ENCODE measurements around the gene DNAJC5. TPM values are rescaled to one million over a fixed set of nuclear protein-coding genes. Genes with fewer than 3 reads are reported as not detected.

DNAJC5 gene
- total and polyA plus RNA-seq, 2 donors (not counting 1 experiment from before 2014, with no cell fraction given) = 12.2 to 33.3 TPM

GRCh38 chr20:63859166-63859699 is 35.7 kb upstream of the DNAJC5 start:
- peaks cover 29 to 44% of the 10 kb centered on the region in 2 donors for H3K4me1 ChIP-seq (ENCODE audit: control insufficient read depth in 2 of 2, insufficient read depth in 2 of 2, low read length in 2 of 2)
- H3K9me3 Mint-ChIP-seq (ENCODE audit: insufficient read depth) = no peaks in the 10 kb centered on the region
- no peak overlapping the region for H3K9ac ChIP-seq (ENCODE audit: low read length)
- peak overlapping the region; percentile 60 for H3K4me2 ChIP-seq (replicated peaks; ENCODE audit: low read depth, low read length, poor library complexity, severe bottlenecking)
- no peak for TF ChIP-seq EZH2 (IDR thresholded peaks at IDR 0.05; ENCODE audit: borderline replicate concordance, insufficient read depth, low read depth, low read length, poor library complexity, severe bottlenecking)
- TF ChIP-seq CTCF (IDR thresholded peaks at IDR 0.05) = no peak
- 41% methylated on average over 6 of the region's 7 CpGs for WGBS (ENCODE audit: insufficient coverage)
- ATAC-seq (ENCODE audit: low read depth) = no peak
- ChIA-PET CTCF (no interaction called here), POLR2A (interaction anchor here (0.5 kb wide), 1 partner anchor 328 kb away, joined by 6 read pairs; no protein-coding TSS in a partner anchor)
- peaks cover 5% of the 10 kb centered on the region for H3K79me2 ChIP-seq (ENCODE audit: control insufficient read depth, insufficient read depth, low read length)
- peak overlapping the region; percentile 67 for H3K4me3 Mint-ChIP-seq
- H3K27me3 Mint-ChIP-seq = no peaks in the 10 kb centered on the region
- H4K20me1 ChIP-seq (ENCODE audit: control insufficient read depth, insufficient read depth, low read length, poor library complexity, severe bottlenecking) = no peaks in the 10 kb centered on the region
- H2AFZ ChIP-seq (ENCODE audit: insufficient read depth, low read depth, low read length, poor library complexity, severe bottlenecking) = no peak overlapping the region
- H3K36me3 ChIP-seq (replicated peaks in 1 of 2; ENCODE audit: control extremely low read depth in 1 of 2, control insufficient read depth in 1 of 2, extremely low read depth in 1 of 2, insufficient read depth in 2 of 2, low read length in 1 of 2) = peaks cover 0 to 4% of the 10 kb centered on the region in 2 experiments
- no peak for DNase-seq
- H3K27ac Mint-ChIP-seq = no peak overlapping the region
- no peak overlapping the region for H3K4me3 ChIP-seq (ENCODE audit: control extremely low read depth in 1 of 5, extremely low read depth in 1 of 5, insufficient read depth in 1 of 5, low read depth in 2 of 5, low read length in 4 of 5)
- intact Hi-C loops (cut with micrococcal nuclease) = no loop called here
- peaks cover 41% of the 10 kb centered on the region for H3K4me1 Mint-ChIP-seq
- no peaks in the 10 kb centered on the region for H3K9me3 ChIP-seq (ENCODE audit: control extremely low read depth in 1 of 3, control insufficient read depth in 2 of 3, insufficient read depth in 1 of 3, low read length in 2 of 3)
- H3K27me3 ChIP-seq (replicated peaks in 1 of 4; ENCODE audit: control extremely low read depth in 1 of 4, control insufficient read depth in 3 of 4, insufficient read depth in 4 of 4, low read length in 3 of 4) = peaks cover 0 to 10% (median 4%) of the 10 kb centered on the region in 4 experiments
- no peak overlapping the region for H3K27ac ChIP-seq (ENCODE audit: low read length in 2 of 2)

- no peak overlapping the region for H3K4me2 ChIP-seq (replicated peaks; ENCODE audit: low read depth, low read length, poor library complexity, severe bottlenecking)
- no peaks in the 10 kb centered on the region for H3K27me3 ChIP-seq (replicated peaks in 1 of 4; ENCODE audit: control extremely low read depth in 1 of 4, control insufficient read depth in 3 of 4, insufficient read depth in 4 of 4, low read length in 3 of 4)
- no peaks in the 10 kb centered on the region for H3K9me3 ChIP-seq (ENCODE audit: control extremely low read depth in 1 of 3, control insufficient read depth in 2 of 3, insufficient read depth in 1 of 3, low read length in 2 of 3)
- no peak for ATAC-seq (ENCODE audit: low read depth)
- no peak overlapping the region for H3K27ac ChIP-seq (ENCODE audit: low read length in 2 of 2)
- DNase-seq = no peak
- Mint-ChIP-seq H3K27me3 (no peaks in the 10 kb centered on the region), H3K4me3 (no peak overlapping the region), H3K9me3 (ENCODE audit: insufficient read depth) (no peaks in the 10 kb centered on the region), H3K27ac (no peak overlapping the region), H3K4me1 (peaks cover 41% of the 10 kb centered on the region)
- 65% methylated on average over 15 of the region's 17 CpGs for WGBS (ENCODE audit: insufficient coverage)
- peaks cover 9% of the 10 kb centered on the region for H3K79me2 ChIP-seq (ENCODE audit: control insufficient read depth, insufficient read depth, low read length)
- no peaks in the 10 kb centered on the region for H4K20me1 ChIP-seq (ENCODE audit: control insufficient read depth, insufficient read depth, low read length, poor library complexity, severe bottlenecking)
- intact Hi-C loops (cut with micrococcal nuclease) = no loop called here
- TF ChIP-seq EZH2 (IDR thresholded peaks at IDR 0.05; ENCODE audit: borderline replicate concordance, insufficient read depth, low read depth, low read length, poor library complexity, severe bottlenecking) (no peak), CTCF (IDR thresholded peaks at IDR 0.05) (no peak)
- ChIA-PET POLR2A (no interaction called here), CTCF (interaction anchor here (0.9 kb wide), 1 partner anchor 113 kb away, joined by 3 read pairs; no protein-coding TSS in a partner anchor)
- peaks cover 26 to 35% of the 10 kb centered on the region in 2 donors for H3K4me1 ChIP-seq (ENCODE audit: control insufficient read depth in 2 of 2, insufficient read depth in 2 of 2, low read length in 2 of 2)
- H3K36me3 ChIP-seq (replicated peaks in 1 of 2; ENCODE audit: control extremely low read depth in 1 of 2, control insufficient read depth in 1 of 2, extremely low read depth in 1 of 2, insufficient read depth in 2 of 2, low read length in 1 of 2) = peaks cover 0 to 4% of the 10 kb centered on the region in 2 experiments
- no peak overlapping the region for H3K9ac ChIP-seq (ENCODE audit: low read length)
- no peak overlapping the region for H3K4me3 ChIP-seq (ENCODE audit: control extremely low read depth in 1 of 5, extremely low read depth in 1 of 5, insufficient read depth in 1 of 5, low read depth in 2 of 5, low read length in 4 of 5)
- H2AFZ ChIP-seq (ENCODE audit: insufficient read depth, low read depth, low read length, poor library complexity, severe bottlenecking) = no peak overlapping the region
These were observed 34.4 kb upstream of the DNAJC5 start for GRCh38 chr20:63860325-63861051.

Measured in B cell (primary cell).